Natural killer cell (primary cell): ENCODE data around the gene PGAM2. TPM values are rescaled to one million over a fixed set of nuclear protein-coding genes. Genes with fewer than 3 reads are reported as not detected.

Source experiments
- ATAC-seq, 3 donors: fragments of 150-1000 bp in 2 of 3; fragments of 200-7000 bp in 1 of 3; cut with Tn5 transposase; 1 replicate in 1 of 3; 2 replicates in 2 of 3; pipeline ENCODE4 v1.10.0; 2021; ENCODE audit warnings: mild to moderate bottlenecking in 2 of 3, moderate library complexity in 2 of 3
- DNase-seq, 2 donors: peaks; one replicate each; pipeline versions ENCODE4 v3.0.0 to v3.0.0-alpha.2; 2013 to 2021; ENCODE audit warnings: mixed read lengths in 1 of 2
- H3K27ac ChIP-seq: one replicate; pipeline ENCODE4 v1.5.1; 2013; ENCODE audit warnings: mild to moderate bottlenecking, low read length
- H3K27me3 ChIP-seq: one replicate; pipeline ENCODE4 v1.6.1; 2013; ENCODE audit warnings: low read length; ENCODE audit not compliant: control insufficient read depth, insufficient read depth
- H3K36me3 ChIP-seq: one replicate; pipeline ENCODE4 v1.6.1; 2013; ENCODE audit warnings: low read length; ENCODE audit not compliant: control insufficient read depth, insufficient read depth
- H3K4me1 ChIP-seq: one replicate; pipeline ENCODE4 v1.6.1; 2013; ENCODE audit warnings: low read length; ENCODE audit not compliant: control insufficient read depth, insufficient read depth
- H3K4me3 ChIP-seq: one replicate; pipeline ENCODE4 v1.5.1; 2013; ENCODE audit warnings: low read length
- H3K9me3 ChIP-seq: one replicate; pipeline ENCODE4 v1.6.1; 2013; ENCODE audit warnings: low read length; ENCODE audit not compliant: control insufficient read depth, insufficient read depth
- H3K27ac Mint-ChIP-seq, 2 donors: one replicate each; pipeline ENCODE4 v1.8.0; 2022; ENCODE audit warnings: mild to moderate bottlenecking in 2 of 2, mixed read lengths in 2 of 2, moderate library complexity in 1 of 2
- H3K27me3 Mint-ChIP-seq, 2 donors: one replicate each; pipeline ENCODE4 v1.8.0; 2022; ENCODE audit warnings: low read depth in 2 of 2, mixed read lengths in 2 of 2
- H3K36me3 Mint-ChIP-seq: one replicate; pipeline ENCODE4 v1.8.0; 2022; ENCODE audit warnings: mixed read lengths
- H3K4me1 Mint-ChIP-seq, 2 donors: one replicate each; pipeline ENCODE4 v1.8.0; 2022; ENCODE audit warnings: mixed read lengths in 2 of 2
- H3K4me3 Mint-ChIP-seq: one replicate; pipeline ENCODE4 v1.8.0; 2022; ENCODE audit warnings: mild to moderate bottlenecking, moderate library complexity, mixed read lengths
- H3K9me3 Mint-ChIP-seq, 2 donors: one replicate each; pipeline ENCODE4 v1.8.0; 2022; ENCODE audit warnings: mixed read lengths in 2 of 2
- WGBS: methylation state at CpG from one replicate; pipeline ENCODE4 v1.1.7; 2013; ENCODE audit warnings: missing lambda C conversion rate; ENCODE audit not compliant: insufficient coverage; 5-methylcytosine and 5-hydroxymethylcytosine counted together
- intact Hi-C: fragments of 100-400 bp; cut with micrococcal nuclease; formaldehyde crosslinking; loops from one replicate; pipeline ENCODE4 v1.14.2; 2022
- total RNA-seq, 4 donors: library from RNA; stranded (reverse); fragments of 120-200 nt in 1 of 4; gene quantifications; one replicate each; pipeline versions ENCODE4 v1.2.3 to v1.2.4, GENCODE V29; 2013 to 2022
- TF ChIP-seq, protein P1 (sequence below): fragments of 200-600 bp; IDR thresholded peaks from one replicate; pipeline ENCODE4 v1.8.0; 2022; ENCODE audit warnings: antibody characterized with exemption

The PGAM2 gene
- total RNA-seq, 3 donors from 2014 or later (not counting 1 experiment from before 2014, with no cell fraction given), result 1.0 to 1.9 (median 1.5) TPM

DNA sequence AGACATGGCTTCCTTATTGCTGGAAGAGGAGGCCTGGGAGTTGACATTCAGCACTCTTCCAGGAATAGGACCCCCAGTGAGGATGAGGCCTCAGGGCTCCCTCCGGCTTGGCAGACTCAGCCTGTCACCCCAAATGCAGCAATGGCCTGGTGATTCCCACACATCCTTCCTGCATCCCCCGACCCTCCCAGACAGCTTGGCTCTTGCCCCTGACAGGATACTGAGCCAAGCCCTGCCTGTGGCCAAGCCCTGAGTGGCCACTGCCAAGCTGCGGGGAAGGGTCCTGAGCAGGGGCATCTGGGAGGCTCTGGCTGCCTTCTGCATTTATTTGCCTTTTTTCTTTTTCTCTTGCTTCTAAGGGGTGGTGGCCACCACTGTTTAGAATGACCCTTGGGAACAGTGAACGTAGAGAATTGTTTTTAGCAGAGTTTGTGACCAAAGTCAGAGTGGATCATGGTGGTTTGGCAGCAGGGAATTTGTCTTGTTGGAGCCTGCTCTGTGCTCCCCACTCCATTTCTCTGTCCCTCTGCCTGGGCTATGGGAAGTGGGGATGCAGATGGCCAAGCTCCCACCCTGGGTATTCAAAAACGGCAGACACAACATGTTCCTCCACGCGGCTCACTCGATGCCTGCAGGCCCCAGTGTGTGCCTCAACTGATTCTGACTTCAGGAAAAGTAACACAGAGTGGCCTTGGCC, 4.3 kb downstream of the PGAM2 start:
- Histone ChIP-seq H3K27me3 (no peaks in the 10 kb centered on the region), H3K4me3 (no peak overlapping the region), H3K9me3 (no peaks in the 10 kb centered on the region), H3K36me3 (peaks cover 66% of the 10 kb centered on the region), H3K4me1 (peaks cover 46% of the 10 kb centered on the region), H3K27ac (no peak overlapping the region)
- Mint-ChIP-seq H3K27ac (peak overlapping the region in 1 of 2 donors; percentile 31), H3K4me1 (peaks cover 8 to 12% of the 10 kb centered on the region in 2 donors), H3K36me3 (no peaks in the 10 kb centered on the region), H3K9me3 (no peaks in the 10 kb centered on the region), H3K4me3 (no peak overlapping the region), H3K27me3 (no peaks in the 10 kb centered on the region)
- intact Hi-C loops, result no loop called here
- ATAC-seq (no peak), DNase-seq (no peak)
- 94% methylated on average over 8 of the region's 8 CpGs for WGBS
- TF ChIP-seq, protein P1, sequence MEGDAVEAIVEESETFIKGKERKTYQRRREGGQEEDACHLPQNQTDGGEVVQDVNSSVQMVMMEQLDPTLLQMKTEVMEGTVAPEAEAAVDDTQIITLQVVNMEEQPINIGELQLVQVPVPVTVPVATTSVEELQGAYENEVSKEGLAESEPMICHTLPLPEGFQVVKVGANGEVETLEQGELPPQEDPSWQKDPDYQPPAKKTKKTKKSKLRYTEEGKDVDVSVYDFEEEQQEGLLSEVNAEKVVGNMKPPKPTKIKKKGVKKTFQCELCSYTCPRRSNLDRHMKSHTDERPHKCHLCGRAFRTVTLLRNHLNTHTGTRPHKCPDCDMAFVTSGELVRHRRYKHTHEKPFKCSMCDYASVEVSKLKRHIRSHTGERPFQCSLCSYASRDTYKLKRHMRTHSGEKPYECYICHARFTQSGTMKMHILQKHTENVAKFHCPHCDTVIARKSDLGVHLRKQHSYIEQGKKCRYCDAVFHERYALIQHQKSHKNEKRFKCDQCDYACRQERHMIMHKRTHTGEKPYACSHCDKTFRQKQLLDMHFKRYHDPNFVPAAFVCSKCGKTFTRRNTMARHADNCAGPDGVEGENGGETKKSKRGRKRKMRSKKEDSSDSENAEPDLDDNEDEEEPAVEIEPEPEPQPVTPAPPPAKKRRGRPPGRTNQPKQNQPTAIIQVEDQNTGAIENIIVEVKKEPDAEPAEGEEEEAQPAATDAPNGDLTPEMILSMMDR, result no peak

DNA sequence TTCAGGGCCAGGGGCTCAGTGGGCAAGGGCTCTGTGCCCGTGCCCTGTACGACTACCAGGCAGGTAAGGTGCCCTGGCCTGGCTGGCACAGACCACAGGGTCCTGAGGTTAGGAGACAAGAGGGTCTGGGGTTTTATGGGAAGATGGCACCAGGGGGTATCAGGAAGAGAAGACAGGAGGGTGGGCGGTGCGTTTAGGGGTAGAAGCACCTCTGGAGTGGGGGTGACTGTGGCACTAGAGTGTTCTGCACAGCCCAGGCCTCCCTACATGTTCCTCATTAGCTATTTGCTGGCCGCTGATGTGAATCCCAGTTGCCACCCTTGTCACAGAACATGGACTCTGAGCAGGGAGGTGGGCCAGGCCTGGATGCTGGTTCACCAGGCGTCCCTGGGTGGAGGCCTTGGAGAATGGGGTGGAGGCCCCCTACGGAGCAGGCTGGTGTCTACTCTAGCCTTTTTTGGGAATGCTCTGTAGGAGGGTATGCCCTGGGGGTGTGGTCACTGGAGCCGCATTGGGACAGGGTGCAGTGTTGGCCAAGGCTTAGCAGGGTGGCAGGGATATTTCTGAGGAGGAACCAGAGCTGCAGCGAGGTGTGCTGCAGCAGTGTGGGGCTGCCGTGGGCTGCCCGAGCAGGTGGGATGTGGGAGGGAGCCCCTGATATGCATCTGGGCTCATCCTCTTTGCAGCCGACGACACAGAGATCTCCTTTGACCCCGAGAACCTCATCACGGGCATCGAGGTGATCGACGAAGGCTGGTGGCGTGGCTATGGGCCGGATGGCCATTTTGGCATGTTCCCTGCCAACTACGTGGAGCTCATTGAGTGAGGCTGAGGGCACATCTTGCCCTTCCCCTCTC, 5.0 kb downstream of the PGAM2 start:
- Histone ChIP-seq H3K36me3 (peaks cover 68% of the 10 kb centered on the region), H3K9me3 (no peaks in the 10 kb centered on the region), H3K4me3 (no peak overlapping the region), H3K4me1 (peaks cover 38% of the 10 kb centered on the region), H3K27me3 (no peaks in the 10 kb centered on the region), H3K27ac (no peak overlapping the region)
- ATAC-seq (no peak), DNase-seq (no peak)
- H3K36me3 Mint-ChIP-seq, result no peaks in the 10 kb centered on the region
- H3K27me3 Mint-ChIP-seq, result no peaks in the 10 kb centered on the region
- TF ChIP-seq, protein P1, result no peak
- peaks cover 7 to 8% of the 10 kb centered on the region in 2 donors for H3K4me1 Mint-ChIP-seq
- no peak overlapping the region for H3K4me3 Mint-ChIP-seq
- H3K27ac Mint-ChIP-seq, result no peak overlapping the region
- 94% methylated on average over 21 of the region's 21 CpGs for WGBS
- intact Hi-C loops, result no loop called here
- H3K9me3 Mint-ChIP-seq, result no peaks in the 10 kb centered on the region

DNA sequence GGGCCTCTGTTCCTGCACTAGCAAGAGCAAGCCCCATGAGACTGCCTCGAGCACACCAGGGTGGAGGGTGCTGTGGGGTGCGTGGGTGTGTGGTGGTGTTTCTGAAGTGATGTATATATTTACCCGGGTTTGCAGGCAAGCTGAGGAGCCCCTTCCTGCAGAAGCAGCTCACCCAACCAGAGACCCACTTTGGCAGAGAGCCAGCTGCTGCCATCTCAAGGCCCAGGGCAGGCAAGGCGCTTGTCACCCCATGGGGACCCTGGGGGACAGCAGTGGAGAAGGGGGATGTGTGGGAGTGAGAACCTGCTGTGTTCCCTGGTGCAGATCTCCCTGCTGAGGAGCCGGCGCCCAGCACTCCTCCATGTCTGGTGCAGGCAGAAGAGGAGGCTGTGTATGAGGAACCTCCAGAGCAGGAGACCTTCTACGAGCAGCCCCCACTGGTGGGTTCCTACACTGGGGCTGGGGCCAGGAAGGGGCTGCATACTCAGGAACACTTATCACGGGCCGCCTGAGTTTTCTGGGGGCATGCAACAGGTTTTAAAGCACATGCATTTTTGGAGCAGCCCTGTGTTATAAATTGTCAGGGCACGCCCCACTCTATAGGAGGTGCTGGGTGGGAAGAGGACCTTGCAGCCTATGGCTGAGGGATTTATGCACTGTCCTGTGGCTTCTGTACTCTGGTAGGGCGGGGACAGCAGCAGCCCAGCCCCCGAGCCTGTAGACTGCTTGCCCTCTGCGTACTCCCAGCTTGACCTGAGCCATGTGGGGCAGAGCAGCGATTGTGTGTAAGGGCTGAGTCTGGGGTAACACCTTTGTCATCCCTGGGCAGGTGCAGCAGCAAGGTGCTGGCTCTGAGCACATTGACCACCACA, 5.9 kb downstream of the PGAM2 start:
- WGBS, result 79% methylated on average over 14 of the region's 14 CpGs
- TF ChIP-seq, protein P1, result no peak
- H3K36me3 ChIP-seq, result peaks cover 74% of the 10 kb centered on the region
- Mint-ChIP-seq H3K27me3 (no peaks in the 10 kb centered on the region), H3K4me3 (no peak overlapping the region), H3K9me3 (no peaks in the 10 kb centered on the region), H3K27ac (no peak overlapping the region), H3K36me3 (no peaks in the 10 kb centered on the region), H3K4me1 (peaks cover 5 to 7% of the 10 kb centered on the region in 2 donors)
- peaks cover 32% of the 10 kb centered on the region for H3K4me1 ChIP-seq
- intact Hi-C loops, result no loop called here
- H3K27ac ChIP-seq, result peak overlapping the region; percentile 88
- DNase-seq, result peak in 1 of 2 donors; percentile 38
- H3K9me3 ChIP-seq, result no peaks in the 10 kb centered on the region
- no peaks in the 10 kb centered on the region for H3K27me3 ChIP-seq
- H3K4me3 ChIP-seq, result no peak overlapping the region
- ATAC-seq, result no peak
